HL-60/S4 (cell line): Measurements from ENCODE around the gene ADGRE2.
"Not testable (repeated sequence)": the region's sequence is repeated elsewhere in the genome, so short reads cannot be mapped to it uniquely, and the experiment has no call there.

Experiments used
- in situ Hi-C: fragments of 300-500 bp; cut with MboI; formaldehyde crosslinking; loops from 2 replicates; pipeline ENCODE4 v1.14.3; 2022; ENCODE audit warnings: low sequenced_read_pairs

The ADGRE2 gene

GRCh38 chr19:14780622-14781225, 2.4 kb upstream of the ADGRE2 start:
- in situ Hi-C loops: not testable (repeated sequence)

- in situ Hi-C loops: no loop called here
These were observed 791 bp upstream of the ADGRE2 start for GRCh38 chr19:14779151-14779550.

- in situ Hi-C loops: not testable (repeated sequence)
These were observed 715 bp downstream of the ADGRE2 start for GRCh38 chr19:14777645-14778044.

- in situ Hi-C loops: no loop called here
These were observed 2.3 kb downstream of the ADGRE2 start for GRCh38 chr19:14775869-14776586.

GRCh38 chr19:14775326-14775725, 3.0 kb downstream of the ADGRE2 start:
- in situ Hi-C loops: not testable (repeated sequence)

- in situ Hi-C loops: no loop called here
These were observed 4.0 kb downstream of the ADGRE2 start for GRCh38 chr19:14774373-14774772.

- in situ Hi-C loops: not testable (repeated sequence)
These were observed 4.6 kb downstream of the ADGRE2 start for GRCh38 chr19:14773722-14774121.

GRCh38 chr19:14772995-14773394, 5.4 kb downstream of the ADGRE2 start:
- in situ Hi-C loops: no loop called here

- in situ Hi-C loops: no loop called here
These were observed 5.9 kb downstream of the ADGRE2 start for GRCh38 chr19:14772467-14772866.

GRCh38 chr19:14770944-14771839, 7.2 kb downstream of the ADGRE2 start:
- in situ Hi-C loops: no loop called here

GRCh38 chr19:14770136-14770535, 8.2 kb downstream of the ADGRE2 start:
- in situ Hi-C loops: no loop called here

GRCh38 chr19:14769201-14769600, 9.2 kb downstream of the ADGRE2 start:
- in situ Hi-C loops: no loop called here

- in situ Hi-C loops: no loop called here
These were observed 10.4 kb downstream of the ADGRE2 start for GRCh38 chr19:14768001-14768400.

GRCh38 chr19:14767466-14767971, 10.8 kb downstream of the ADGRE2 start:
- in situ Hi-C loops: no loop called here

GRCh38 chr19:14765841-14766240, 12.5 kb downstream of the ADGRE2 start:
- in situ Hi-C loops: not testable (repeated sequence)

- in situ Hi-C loops: not testable (repeated sequence)
These were observed 13.0 kb downstream of the ADGRE2 start for GRCh38 chr19:14765403-14765802.

GRCh38 chr19:14764401-14764800, 14.0 kb downstream of the ADGRE2 start:
- in situ Hi-C loops: no loop called here

- in situ Hi-C loops: no loop called here
These were observed 14.7 kb downstream of the ADGRE2 start for GRCh38 chr19:14763497-14764145.

GRCh38 chr19:14762111-14762510, 16.2 kb downstream of the ADGRE2 start:
- in situ Hi-C loops: no loop called here

GRCh38 chr19:14761607-14762006, 16.8 kb downstream of the ADGRE2 start:
- in situ Hi-C loops: no loop called here

GRCh38 chr19:14758816-14759215, 19.5 kb downstream of the ADGRE2 start:
- in situ Hi-C loops: no loop called here
